ENCODE results near the gene MIAT.

GRCh38 chr22:26642465-26643417, 14.6 kb upstream of the MIAT start:
- no peak for TF ChIP-seq CTCF (IDR thresholded peaks at IDR 0.05)
- no peak for TF ChIP-seq POLR2A (IDR thresholded peaks at IDR 0.05)
- no peak for TF ChIP-seq EP300 (IDR thresholded peaks at IDR 0.05; ENCODE audit: low read depth)

Data from transverse colon (tissue), 3 donors.